ENCODE data around the gene CDC42SE2. TPM values are rescaled to one million over a fixed set of nuclear protein-coding genes. Genes with fewer than 3 reads are reported as not detected.

Gene CDC42SE2
- total RNA-seq, 1 donor from 2014 or later = 19.4 TPM

- Histone ChIP-seq H3K9me3 (no peaks in the 10 kb centered on the region), H3K4me1 (no peaks in the 10 kb centered on the region), H3K36me3 (no peaks in the 10 kb centered on the region), H3K4me3 (no peak overlapping the region), H3K27ac (no peak overlapping the region), H3K27me3 (no peaks in the 10 kb centered on the region)
- TF ChIP-seq POLR2A (IDR thresholded peaks at IDR 0.05) (no peak), POLR2AphosphoS5 (IDR thresholded peaks at IDR 0.05; ENCODE audit: insufficient read depth in 1 of 2, low read depth in 1 of 2) (no peak), CTCF (IDR thresholded peaks at IDR 0.05) (no peak)
- no peak for DNase-seq (ENCODE audit: extremely low spot score in 2 of 2)
- intact Hi-C loops (cut with DNase I) = no loop called here
These were observed 156.0 kb downstream of the CDC42SE2 start for GRCh38 chr5:131419877-131420276.

- Histone ChIP-seq H3K4me1 (no peaks in the 10 kb centered on the region), H3K36me3 (peaks cover 0 to 2% of the 10 kb centered on the region in 2 donors), H3K9me3 (no peaks in the 10 kb centered on the region), H3K27me3 (no peaks in the 10 kb centered on the region), H3K4me3 (no peak overlapping the region), H3K27ac (no peak overlapping the region)
- no peak for DNase-seq (ENCODE audit: extremely low spot score in 2 of 2)
- no peak for TF ChIP-seq POLR2A (IDR thresholded peaks at IDR 0.05)
- no peak for TF ChIP-seq CTCF (IDR thresholded peaks at IDR 0.05)
- no peak for TF ChIP-seq POLR2AphosphoS5 (IDR thresholded peaks at IDR 0.05; ENCODE audit: insufficient read depth in 1 of 2, low read depth in 1 of 2)
- intact Hi-C loops (cut with DNase I) = no loop called here
These were observed 159.2 kb downstream of the CDC42SE2 start for GRCh38 chr5:131423056-131423455.

GRCh38 chr5:131426011-131426410 is 162.2 kb downstream of the CDC42SE2 start:
- intact Hi-C loops (cut with DNase I) = no loop called here
- Histone ChIP-seq H3K4me1 (no peaks in the 10 kb centered on the region), H3K27me3 (no peaks in the 10 kb centered on the region), H3K4me3 (no peak overlapping the region), H3K27ac (no peak overlapping the region), H3K36me3 (peaks cover 0 to 21% of the 10 kb centered on the region in 2 donors), H3K9me3 (no peaks in the 10 kb centered on the region)
- TF ChIP-seq POLR2A (IDR thresholded peaks at IDR 0.05) (no peak), POLR2AphosphoS5 (IDR thresholded peaks at IDR 0.05; ENCODE audit: insufficient read depth in 1 of 2, low read depth in 1 of 2) (no peak), CTCF (IDR thresholded peaks at IDR 0.05) (no peak)
- no peak for DNase-seq (ENCODE audit: extremely low spot score in 2 of 2)

DNA sequence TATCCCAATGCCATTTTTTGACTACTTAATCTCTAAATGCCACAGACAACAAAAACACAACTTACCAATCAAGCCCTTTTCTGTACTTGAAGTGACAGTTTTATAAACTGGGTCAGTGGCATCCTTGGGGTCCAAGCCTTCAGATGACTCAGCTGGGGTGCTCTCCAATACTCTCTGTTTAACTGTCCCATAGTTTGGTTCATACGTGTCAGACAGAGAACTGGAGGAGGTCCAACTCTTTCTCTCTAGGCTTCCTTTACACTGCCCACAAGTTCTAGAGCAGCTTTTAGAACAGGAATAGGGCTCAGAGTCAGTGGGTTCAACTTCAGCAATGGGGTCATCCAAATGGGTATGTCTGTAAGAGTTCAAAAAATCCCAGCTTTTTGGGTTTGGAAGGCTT is 166.9 kb downstream of the CDC42SE2 start:
- Histone ChIP-seq H3K36me3 (peaks cover 0 to 44% of the 10 kb centered on the region in 2 donors), H3K4me3 (no peak overlapping the region), H3K27ac (no peak overlapping the region), H3K9me3 (no peaks in the 10 kb centered on the region), H3K4me1 (no peaks in the 10 kb centered on the region), H3K27me3 (no peaks in the 10 kb centered on the region)
- intact Hi-C loops (cut with DNase I) = no loop called here
- TF ChIP-seq CTCF (IDR thresholded peaks at IDR 0.05) = no peak
- TF ChIP-seq POLR2A (IDR thresholded peaks at IDR 0.05) = no peak
- no peak for TF ChIP-seq POLR2AphosphoS5 (IDR thresholded peaks at IDR 0.05; ENCODE audit: insufficient read depth in 1 of 2, low read depth in 1 of 2)
- DNase-seq (ENCODE audit: extremely low spot score in 2 of 2) = no peak

DNA sequence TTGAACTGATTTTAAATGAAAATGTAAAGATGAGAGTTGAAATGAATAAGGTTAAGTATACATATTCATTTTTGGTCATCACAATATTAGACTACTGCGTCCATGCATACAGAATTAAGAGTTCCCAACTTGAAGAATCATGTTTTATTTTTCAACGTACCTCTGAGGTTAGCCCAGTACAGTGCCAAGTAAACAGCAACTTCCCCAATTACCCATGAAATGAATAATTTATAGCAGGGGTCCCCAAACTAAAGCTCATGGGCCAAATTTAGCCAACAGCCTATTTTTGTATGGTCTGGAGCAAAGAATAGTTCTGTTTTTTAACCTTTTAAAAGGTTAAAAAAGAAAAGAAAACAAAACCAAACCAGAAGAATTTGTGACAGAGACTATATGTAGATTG is 167.9 kb downstream of the CDC42SE2 start:
- Histone ChIP-seq H3K27ac (no peak overlapping the region), H3K27me3 (no peaks in the 10 kb centered on the region), H3K4me1 (no peaks in the 10 kb centered on the region), H3K36me3 (peaks cover 0 to 44% of the 10 kb centered on the region in 2 donors), H3K4me3 (no peak overlapping the region), H3K9me3 (no peaks in the 10 kb centered on the region)
- intact Hi-C loops (cut with DNase I) = no loop called here
- no peak for TF ChIP-seq CTCF (IDR thresholded peaks at IDR 0.05)
- no peak for TF ChIP-seq POLR2AphosphoS5 (IDR thresholded peaks at IDR 0.05; ENCODE audit: insufficient read depth in 1 of 2, low read depth in 1 of 2)
- no peak for TF ChIP-seq POLR2A (IDR thresholded peaks at IDR 0.05)
- no peak for DNase-seq (ENCODE audit: extremely low spot score in 2 of 2)
